Stimulated activated CD4-positive, alpha-beta T cell treated with anti-CD3 and anti-CD28 coated beads, Interleukin-4, amount 100 ng/mL, for 24 hours (primary cell): ENCODE results near the gene KRT7.

Source experiments
- DNase-seq: peaks from one replicate; pipeline ENCODE4 v3.0.0-alpha.2; 2020

The KRT7 gene

GRCh38 chr12:52212701-52213563, 20.1 kb upstream of the KRT7 start:
- DNase-seq: no peak

GRCh38 chr12:52213564-52214420, 19.3 kb upstream of the KRT7 start:
- DNase-seq: peak; percentile 49

- no peak for DNase-seq
These were observed 18.6 kb upstream of the KRT7 start for GRCh38 chr12:52214421-52214802.

- DNase-seq: no peak
These were observed 17.4 kb upstream of the KRT7 start for GRCh38 chr12:52215587-52216031.

GRCh38 chr12:52216100-52216499, 16.9 kb upstream of the KRT7 start:
- DNase-seq: no peak

GRCh38 chr12:52216807-52217206, 16.2 kb upstream of the KRT7 start:
- no peak for DNase-seq

- no peak for DNase-seq
These were observed 15.8 kb upstream of the KRT7 start for GRCh38 chr12:52217223-52217622.

- DNase-seq: no peak
These were observed 15.0 kb upstream of the KRT7 start for GRCh38 chr12:52218001-52218400.

GRCh38 chr12:52220477-52220876, 12.6 kb upstream of the KRT7 start:
- DNase-seq: no peak

- no peak for DNase-seq
These were observed 11.8 kb upstream of the KRT7 start for GRCh38 chr12:52221070-52221781.

- DNase-seq: peak; percentile 79
These were observed 11.1 kb upstream of the KRT7 start for GRCh38 chr12:52221912-52222457.

- DNase-seq: no peak
These were observed 10.4 kb upstream of the KRT7 start for GRCh38 chr12:52222692-52223091.

GRCh38 chr12:52223406-52224039, 9.5 kb upstream of the KRT7 start:
- DNase-seq: no peak

- no peak for DNase-seq
These were observed 8.9 kb upstream of the KRT7 start for GRCh38 chr12:52224151-52224550.

GRCh38 chr12:52225752-52226151, 7.3 kb upstream of the KRT7 start:
- DNase-seq: no peak

GRCh38 chr12:52226446-52226845, 6.6 kb upstream of the KRT7 start:
- no peak for DNase-seq

GRCh38 chr12:52227606-52228166, 5.4 kb upstream of the KRT7 start:
- no peak for DNase-seq

- no peak for DNase-seq
These were observed 4.7 kb upstream of the KRT7 start for GRCh38 chr12:52228366-52228765.

- DNase-seq: no peak
These were observed 4.1 kb upstream of the KRT7 start for GRCh38 chr12:52228931-52229330.

- DNase-seq: no peak
These were observed 3.2 kb upstream of the KRT7 start for GRCh38 chr12:52229836-52230343.

- no peak for DNase-seq
These were observed 2.4 kb upstream of the KRT7 start for GRCh38 chr12:52230364-52231281.
